NCI-H748 (cell line): ENCODE results near the gene IPCEF1.

ENCODE experiments used
- DNase-seq: peaks from one replicate; lab custom pipeline; 2025; ENCODE audit not compliant: unreplicated experiment; lab: John Stamatoyannopoulos, UW

The IPCEF1 gene

GRCh38 chr6:154297721-154298120, 58.9 kb downstream of the IPCEF1 start:
- no peak for DNase-seq

GRCh38 chr6:154297210-154297609, 59.4 kb downstream of the IPCEF1 start:
- no peak for DNase-seq

- no peak for DNase-seq
These were observed 60.9 kb downstream of the IPCEF1 start for GRCh38 chr6:154295733-154296132.

- DNase-seq, result no peak
These were observed 63.6 kb downstream of the IPCEF1 start for GRCh38 chr6:154292855-154293519.

- DNase-seq, result no peak
These were observed 64.5 kb downstream of the IPCEF1 start for GRCh38 chr6:154292066-154292465.

GRCh38 chr6:154289818-154290508, 66.6 kb downstream of the IPCEF1 start:
- peak; percentile 47 for DNase-seq

GRCh38 chr6:154285826-154286225, 70.8 kb downstream of the IPCEF1 start:
- DNase-seq, result no peak

GRCh38 chr6:154284313-154284853, 72.2 kb downstream of the IPCEF1 start:
- DNase-seq, result no peak

- DNase-seq, result no peak
These were observed 76.1 kb downstream of the IPCEF1 start for GRCh38 chr6:154280521-154280920.

- peak; percentile 23 for DNase-seq
These were observed 79.0 kb downstream of the IPCEF1 start for GRCh38 chr6:154277629-154278017.

- peak; percentile 70 for DNase-seq
These were observed 79.6 kb downstream of the IPCEF1 start for GRCh38 chr6:154276810-154277628.

- DNase-seq, result no peak
These were observed 82.4 kb downstream of the IPCEF1 start for GRCh38 chr6:154274168-154274567.

GRCh38 chr6:154268486-154268885, 88.1 kb downstream of the IPCEF1 start:
- DNase-seq, result no peak

GRCh38 chr6:154267508-154268106, 89.0 kb downstream of the IPCEF1 start:
- no peak for DNase-seq

- no peak for DNase-seq
These were observed 90.0 kb downstream of the IPCEF1 start for GRCh38 chr6:154266560-154267099.

- DNase-seq, result no peak
These were observed 94.8 kb downstream of the IPCEF1 start for GRCh38 chr6:154261688-154262397.

- no peak for DNase-seq
These were observed 98.4 kb downstream of the IPCEF1 start for GRCh38 chr6:154258064-154258757.

- DNase-seq, result no peak
These were observed 99.5 kb downstream of the IPCEF1 start for GRCh38 chr6:154257067-154257466.

- no peak for DNase-seq
These were observed 103.9 kb downstream of the IPCEF1 start for GRCh38 chr6:154252678-154253077.

- no peak for DNase-seq
These were observed 105.5 kb downstream of the IPCEF1 start for GRCh38 chr6:154251116-154251515.
